ENCODE data around the gene NPIPA5.
"Not testable (repeated sequence)": the region's sequence is repeated elsewhere in the genome, so short reads cannot be mapped to it uniquely, and the experiment has no call there.

The NPIPA5 gene

DNA sequence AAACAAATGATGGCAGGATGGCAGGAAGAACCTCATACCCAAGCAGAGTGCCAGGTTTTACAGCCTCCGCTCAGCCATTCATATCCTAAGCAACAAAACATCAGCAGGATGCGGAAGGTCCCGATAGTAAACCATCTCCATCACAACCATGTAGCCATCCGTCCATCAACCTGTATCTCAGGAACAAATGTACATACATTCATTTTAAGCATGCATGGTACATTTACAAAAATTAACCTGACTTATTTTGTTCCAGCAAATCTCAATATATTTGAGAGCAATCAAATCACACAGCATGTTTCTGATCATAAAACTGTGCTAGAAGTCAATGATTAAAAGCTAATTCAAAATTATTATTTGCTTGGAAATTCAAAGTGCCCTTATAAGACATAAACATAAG is at the start of gene NPIPA5:
NPIPA5 (minus strand) TSS at position 101 of the 400 bp plus-strand sequence; CDS start at position 101, 0 bp downstream.
- not testable (repeated sequence) for DNase-seq

GRCh38 chr16:15427648-15428239 is 49.6 kb upstream of the NPIPA5 start:
- peak; percentile 12 for DNase-seq

DNA sequence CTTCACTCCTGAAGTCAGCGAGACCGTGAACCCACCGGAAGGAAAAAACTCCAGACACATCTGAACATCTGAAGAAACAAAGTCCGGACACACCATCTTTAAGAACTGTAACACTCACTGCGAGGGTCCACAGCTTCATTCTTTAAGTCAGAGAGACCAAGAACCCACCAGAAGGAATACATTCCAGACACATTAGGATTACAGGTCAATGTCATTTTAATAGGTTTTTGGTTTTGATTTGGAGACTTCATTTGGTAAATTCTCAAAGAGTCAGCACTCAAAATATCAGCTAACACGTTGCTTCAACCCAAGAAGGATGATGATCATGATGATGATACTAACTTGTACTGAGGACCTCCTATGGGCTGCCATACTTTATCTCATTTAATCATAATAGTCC is 48.7 kb upstream of the NPIPA5 start:
- no peak for DNase-seq

DNA sequence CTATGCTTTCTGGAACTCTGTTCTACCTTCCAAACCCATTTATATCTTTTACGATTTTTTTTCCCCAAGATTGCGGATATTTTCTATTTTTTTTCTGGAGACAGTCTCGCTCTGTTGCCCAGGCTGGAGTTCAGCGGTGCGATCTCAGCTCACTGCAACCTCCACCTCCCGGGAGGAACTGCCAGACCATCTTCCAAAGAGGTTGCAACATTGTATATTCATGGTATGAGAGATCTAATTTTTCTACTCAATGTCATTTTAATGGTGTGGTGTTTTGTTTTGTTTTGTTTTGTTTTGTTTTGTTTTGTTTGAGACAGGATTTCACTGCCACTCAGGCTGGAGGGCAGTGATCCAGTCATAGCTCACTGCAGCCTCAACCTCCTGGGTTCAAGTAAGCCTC is 47.8 kb upstream of the NPIPA5 start:
- no peak for DNase-seq

DNA sequence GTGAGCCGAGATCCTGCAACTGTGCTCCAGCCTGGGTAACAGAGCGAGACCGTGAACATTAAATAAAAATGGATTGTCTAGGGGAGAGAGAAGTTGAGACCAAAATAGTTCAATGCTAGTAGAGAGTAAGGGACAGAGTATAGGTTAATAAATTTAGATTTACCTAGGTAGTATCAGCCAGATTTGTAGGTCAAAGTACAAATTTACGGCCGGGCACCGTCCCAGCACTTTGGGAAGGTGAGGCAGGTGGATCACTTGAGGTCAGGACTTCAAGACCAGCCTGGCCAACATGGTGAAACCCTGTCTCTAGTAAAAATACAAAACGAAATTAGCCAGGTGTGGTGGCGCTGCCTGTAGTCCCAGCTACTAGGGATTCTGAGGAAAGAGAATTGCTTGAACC is 44.1 kb upstream of the NPIPA5 start:
- DNase-seq = no peak

GRCh38 chr16:15421696-15422095 is 43.6 kb upstream of the NPIPA5 start:
- not testable (repeated sequence) for DNase-seq

GRCh38 chr16:15418206-15418605 is 40.1 kb upstream of the NPIPA5 start:
- DNase-seq = no peak

DNA sequence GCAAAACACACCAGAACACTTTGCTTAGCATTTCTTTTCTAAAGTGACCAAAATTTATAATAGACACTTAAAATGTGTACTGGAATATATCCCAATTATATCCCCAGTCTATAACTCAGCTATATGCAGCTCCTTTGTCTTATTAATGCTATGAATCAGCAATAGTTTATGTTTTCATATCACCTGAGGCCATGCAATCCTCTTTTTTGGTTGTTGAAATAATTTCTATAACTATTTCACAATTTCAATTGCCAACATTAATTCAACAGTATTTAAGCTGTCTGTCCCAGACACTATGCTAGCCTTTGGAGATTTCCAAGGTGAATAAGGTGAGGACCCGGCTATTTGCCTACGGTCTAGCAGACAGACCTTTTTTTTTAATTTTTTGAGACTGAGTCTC is 39.1 kb upstream of the NPIPA5 start:
- no peak for DNase-seq

GRCh38 chr16:15415511-15415985 is 37.5 kb upstream of the NPIPA5 start:
- DNase-seq = no peak

- not testable (repeated sequence) for DNase-seq
These were observed 31.4 kb upstream of the NPIPA5 start for GRCh38 chr16:15409476-15409875.

- not testable (repeated sequence) for DNase-seq
These were observed 29.7 kb upstream of the NPIPA5 start for GRCh38 chr16:15407756-15408155.

- no peak for DNase-seq
These were observed 26.7 kb upstream of the NPIPA5 start for GRCh38 chr16:15404792-15405191.

- not testable (repeated sequence) for DNase-seq
These were observed 26.0 kb upstream of the NPIPA5 start for GRCh38 chr16:15404091-15404490.

DNA sequence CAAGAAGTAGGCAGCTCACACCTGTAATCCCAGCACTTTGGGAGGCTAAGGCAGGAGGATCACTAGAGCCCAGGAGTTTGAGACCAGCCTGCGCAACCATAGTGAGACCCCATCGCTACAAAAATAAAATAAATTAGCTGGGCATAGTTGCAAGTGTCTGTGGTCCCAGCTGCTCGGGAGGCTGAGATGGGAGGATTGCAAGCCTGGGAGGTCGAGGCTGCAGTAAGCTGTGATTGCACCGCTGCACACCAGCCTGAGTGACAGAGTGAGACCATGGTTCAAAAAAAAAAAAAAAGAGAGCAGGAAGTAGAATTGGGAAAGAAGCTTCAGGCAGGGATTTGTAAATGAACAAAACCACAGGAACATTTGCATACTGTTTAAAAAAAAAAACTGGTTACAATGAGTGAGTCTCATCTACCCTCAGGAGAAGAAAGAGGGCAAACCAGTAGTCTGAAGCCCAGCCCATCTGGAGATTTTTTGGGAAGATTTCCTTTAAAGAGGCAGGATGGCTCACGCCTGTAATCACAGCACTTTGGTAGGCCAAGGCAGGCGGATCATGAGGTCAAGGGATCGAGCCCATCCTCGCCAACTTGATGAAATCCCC is 25.4 kb upstream of the NPIPA5 start:
- no peak for DNase-seq

GRCh38 chr16:15401972-15402371 is 23.9 kb upstream of the NPIPA5 start:
- no peak for DNase-seq

DNA sequence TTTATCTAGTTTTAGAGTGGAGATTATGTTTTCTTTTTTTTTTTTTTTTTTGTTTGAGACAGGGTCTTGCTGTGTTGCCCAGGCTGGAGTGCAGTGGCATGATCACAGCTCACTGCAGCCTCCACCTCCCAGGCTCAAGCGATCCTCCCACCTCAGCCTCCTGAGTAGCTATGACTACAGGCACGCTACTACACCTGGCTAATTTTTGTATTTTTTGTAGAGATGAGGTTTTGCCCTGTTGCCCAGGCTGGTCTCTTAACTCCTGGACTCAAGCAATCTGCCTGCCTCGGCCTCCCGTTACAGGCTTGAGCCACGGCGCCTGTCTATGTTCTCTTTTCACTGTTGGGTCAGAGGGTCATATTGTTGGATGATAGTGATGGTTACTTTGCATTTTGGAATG is 22.2 kb upstream of the NPIPA5 start:
- DNase-seq = not testable (repeated sequence)

- DNase-seq = no peak
These were observed 21.2 kb upstream of the NPIPA5 start for GRCh38 chr16:15399317-15399716.

- no peak for DNase-seq
These were observed 20.7 kb upstream of the NPIPA5 start for GRCh38 chr16:15398618-15399316.

DNA sequence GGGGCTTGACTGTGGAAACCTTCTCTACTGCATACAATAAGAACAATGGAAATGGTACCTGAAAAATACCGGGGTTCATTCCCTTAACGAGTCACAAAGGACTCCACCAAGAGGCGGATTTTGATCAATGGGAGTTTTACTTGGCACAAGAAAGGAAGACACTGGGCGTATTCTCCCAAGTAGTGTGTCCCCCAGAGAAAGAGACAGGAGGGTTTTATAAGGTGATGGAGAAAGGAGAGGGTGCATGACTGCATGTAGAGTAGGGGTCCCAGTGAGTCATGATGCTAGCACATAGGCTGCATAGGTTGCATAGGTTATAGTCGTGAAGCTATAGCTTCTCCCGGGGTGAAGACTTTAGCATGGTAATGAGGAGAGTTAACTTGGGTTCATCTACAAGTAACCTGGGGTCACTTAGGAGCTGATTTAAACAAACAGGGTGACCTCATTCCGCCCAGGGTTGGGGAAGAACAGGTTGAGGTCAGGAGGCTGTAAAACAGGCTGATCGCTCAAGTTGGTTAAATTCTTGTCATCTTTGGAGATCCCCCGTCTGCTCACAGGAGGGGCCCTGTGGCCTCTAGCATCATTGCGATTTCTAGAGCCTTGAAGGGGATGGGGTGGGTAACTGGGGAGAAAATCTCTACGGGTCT is 19.0 kb upstream of the NPIPA5 start:
- no peak for DNase-seq

GRCh38 chr16:15396509-15396829 is 18.4 kb upstream of the NPIPA5 start:
- not testable (repeated sequence) for DNase-seq

DNA sequence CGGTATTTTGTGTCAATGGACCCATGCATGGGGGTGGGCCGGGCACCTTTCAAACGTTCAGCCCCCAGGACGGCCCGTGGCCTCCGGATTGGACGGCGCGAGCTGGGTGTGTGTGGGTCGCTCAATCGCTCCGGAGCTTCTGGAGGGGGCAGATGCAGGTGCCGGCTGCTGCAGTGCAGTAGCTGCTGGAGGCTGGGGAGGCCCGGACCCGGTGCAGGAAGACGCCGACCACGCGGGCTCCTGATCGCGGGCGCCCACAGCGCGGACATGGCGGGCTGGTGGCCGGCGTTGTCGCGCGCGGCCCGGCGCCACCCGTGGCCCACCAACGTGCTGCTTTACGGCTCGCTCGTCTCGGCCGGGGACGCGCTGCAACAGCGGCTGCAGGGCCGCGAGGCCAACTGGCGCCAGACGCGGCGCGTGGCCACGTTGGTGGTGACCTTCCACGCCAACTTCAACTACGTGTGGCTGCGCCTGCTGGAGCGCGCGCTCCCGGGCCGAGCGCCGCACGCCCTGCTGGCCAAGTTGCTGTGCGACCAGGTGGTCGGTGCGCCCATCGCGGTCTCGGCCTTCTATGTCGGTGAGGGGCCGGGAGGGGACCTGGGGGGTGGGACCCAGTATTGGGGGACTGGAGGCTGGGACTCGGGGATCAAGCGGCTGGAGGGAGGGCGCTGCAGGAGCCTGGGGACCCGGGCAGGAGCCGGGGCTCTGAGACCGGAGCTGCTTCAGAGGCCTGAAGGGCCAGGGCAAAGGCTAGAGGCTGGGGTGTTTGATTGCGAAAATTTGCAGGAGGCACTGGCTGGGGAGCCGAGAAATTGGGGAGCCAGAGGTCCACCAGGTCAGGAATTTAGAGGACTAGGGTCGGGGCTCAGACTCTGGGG is 17.8 kb upstream of the NPIPA5 start, which contains the start of gene MPV17L:
MPV17L (plus strand) TSS at position 124 of the 878 bp plus-strand sequence; CDS start at position 268, 144 bp downstream.
- DNase-seq = not testable (repeated sequence)

GRCh38 chr16:15393025-15393424 is 14.9 kb upstream of the NPIPA5 start:
- DNase-seq = not testable (repeated sequence)

- not testable (repeated sequence) for DNase-seq
These were observed 11.8 kb upstream of the NPIPA5 start for GRCh38 chr16:15389916-15390315.

All from NCI-H345 (cell line).